ENCODE data around the gene OSBPL3.

GRCh38 chr7:24913801-24914464 lies 66.0 kb downstream of the OSBPL3 start:
- TF ChIP-seq CTCF (IDR thresholded peaks at IDR 0.05) (no peak), POLR2A (IDR thresholded peaks at IDR 0.05) (no peak)
